GM12878 (cell line): ENCODE measurements around the gene STPG3. TPM values are rescaled to one million over a fixed set of nuclear protein-coding genes. Genes with fewer than 3 reads are reported as not detected.

ENCODE experiments used
- ATAC-seq: fragments of 200-7000 bp; cut with Tn5 transposase; 3 replicates; pipeline ENCODE4 v1.9.1; 2020; ENCODE audit warnings: mild to moderate bottlenecking, moderate library complexity
- BruUV-seq: library from RNA; stranded (reverse); fragments of 400-500 nt; replicated peaks from 2 replicates; lab custom pipeline; 2021; lab: Mats Ljungman, UMichigan
- CTCF ChIA-PET: fragments of 300-600 bp; sonication (Branson Sonifier 250); formaldehyde crosslinking; extraction: SDS; loops from one replicate; lab custom pipeline; 2021; ENCODE audit warnings: inconsistent platforms; lab: Yijun Ruan, JAX
- POLR2A ChIA-PET: fragments of 350-600 bp; formaldehyde crosslinking; extraction: SDS; loops from one replicate; lab custom pipeline; 2021; ENCODE audit warnings: inconsistent platforms; lab: Charles Lee
- RAD21 ChIA-PET: fragments of 300-600 bp; sonication (Branson Sonifier 250); formaldehyde crosslinking; loops from one replicate; lab custom pipeline; 2023; ENCODE audit warnings: antibody characterized with exemption; ENCODE audit not compliant: unreplicated experiment; lab: Charles Lee
- SMC1A ChIA-PET: fragments of 300-600 bp; sonication (Branson Sonifier 250); formaldehyde crosslinking; loops from one replicate; lab custom pipeline; 2023; ENCODE audit not compliant: unreplicated experiment, uncharacterized antibody; lab: Charles Lee
- DNase-seq: peaks from one replicate; pipeline ENCODE4 v3.0.0-alpha.2; 2011; ENCODE audit warnings: low read depth, low spot score
- FAIRE-seq: peaks from 3 replicates; lab custom pipeline; 2011; peaks lifted over from hg19 to GRCh38; lab: Jason Lieb, UNC
- H2AFZ ChIP-seq: 2 replicates; pipeline ENCODE4 v1.6.0; 2011; ENCODE audit warnings: low read depth, low read length, control low read depth; ENCODE audit not compliant: control insufficient read depth
- H3K27ac ChIP-seq: 2 replicates; pipeline ENCODE4 v1.5.1; 2011; ENCODE audit warnings: control low read depth; ENCODE audit not compliant: control insufficient read depth, insufficient read depth
- H3K27me3 ChIP-seq, 2 experiments: replicated peaks in 1 of 2; 2 replicates each; pipeline versions ENCODE4 v1.6.0 to v1.6.1; 2011; ENCODE audit warnings: low read length in 1 of 2; ENCODE audit not compliant: control insufficient read depth in 2 of 2, insufficient read depth in 2 of 2
- H3K36me3 ChIP-seq, 2 experiments: 2 replicates each; pipeline ENCODE4 v1.5.1; 2011; ENCODE audit warnings: low read length in 1 of 2; ENCODE audit not compliant: control insufficient read depth in 2 of 2, insufficient read depth in 2 of 2
- H3K4me1 ChIP-seq: 2 replicates; pipeline ENCODE4 v1.6.1; 2011; ENCODE audit warnings: mild to moderate bottlenecking, low read length, moderate library complexity, mixed read lengths; ENCODE audit not compliant: control insufficient read depth, insufficient read depth
- H3K4me2 ChIP-seq: 2 replicates; pipeline ENCODE4 v1.6.0; 2011; ENCODE audit warnings: control low read depth; ENCODE audit not compliant: control insufficient read depth, insufficient read depth
- H3K4me3 ChIP-seq: fragments of 200-600 bp; sonication (generic); 2 replicates; pipeline ENCODE4 v1.5.1; 2016
- H3K79me2 ChIP-seq: 2 replicates; pipeline ENCODE4 v1.6.0; 2011; ENCODE audit warnings: low read length; ENCODE audit not compliant: control insufficient read depth, insufficient read depth
- H3K9ac ChIP-seq: 2 replicates; pipeline ENCODE4 v1.8.0; 2011; ENCODE audit warnings: low read length, control low read depth, mixed read lengths; ENCODE audit not compliant: control insufficient read depth, insufficient read depth
- H3K9me3 ChIP-seq: replicated peaks from 3 replicates; pipeline ENCODE4 v1.5.1; 2011; ENCODE audit warnings: mild to moderate bottlenecking, low read length; ENCODE audit not compliant: control insufficient read depth, insufficient read depth
- H4K20me1 ChIP-seq: 2 replicates; pipeline ENCODE4 v1.6.0; 2011; ENCODE audit not compliant: control insufficient read depth, insufficient read depth
- ATF3 ChIP-seq: IDR thresholded peaks from 2 replicates; pipeline ENCODE4 v1.6.1; 2011; ENCODE audit warnings: low read depth, mild to moderate bottlenecking, low read length, moderate library complexity, borderline replicate concordance; ENCODE audit errors: extremely low read depth
- KLF5 ChIP-seq: fragments of 450-650 bp; IDR thresholded peaks from 2 replicates; pipeline ENCODE4 v1.6.1; 2014; ENCODE audit warnings: mild to moderate bottlenecking; ENCODE audit not compliant: partially characterized antibody
- WGBS: methylation state at CpG from one replicate; pipeline ENCODE4 v1.1.6; 2016; ENCODE audit warnings: low lambda C conversion rate; ENCODE audit not compliant: insufficient replicate concordance, insufficient coverage; ENCODE audit errors: missing lambda C conversion rate; 5-methylcytosine and 5-hydroxymethylcytosine counted together
- in situ Hi-C: fragments of 300-500 bp; cut with MboI; formaldehyde crosslinking; loops from 9 replicates; pipeline ENCODE4 v1.14.3; 2018; ENCODE audit warnings: mixed read lengths
- intact Hi-C: fragments of 100-400 bp; cut with micrococcal nuclease; formaldehyde crosslinking; loops from one replicate; pipeline ENCODE4 v1.14.2; 2022; ENCODE audit not compliant: unreplicated experiment
- polyA plus RNA-seq, 11 experiments: library from polyadenylated mRNA; depleted of rRNA in 4 of 11; unstranded in 6 of 11; stranded (reverse) in 5 of 11; fragments of >200 nt; fragmentation: Nextera tagmentation in 4 of 11; fragmentation: Illumina TruSeq in 1 of 11; extraction: Ambion mirVana in 4 of 11; extraction: Trizol in 1 of 11; gene quantifications; 1 replicate in 1 of 11; 2 replicates in 10 of 11; pipeline versions ENCODE4 v1.2.1 to v1.2.3, GENCODE V29; 2011 to 2016; ENCODE audit warnings: inconsistent platforms in 2 of 11, missing spikeins in 2 of 11, low read depth in 1 of 11
- total RNA-seq, 4 experiments: library from RNA; depleted of rRNA in 3 of 4; stranded (reverse); fragments of >200 nt in 3 of 4; fragmentation: Illumina TruSeq in 1 of 4; extraction: Trizol in 1 of 4; gene quantifications; 2 replicates each; pipeline versions ENCODE4 v1.2.1 to v1.2.3, GENCODE V29; 2013 to 2021

Gene STPG3
- total and polyA plus RNA-seq, 10 of the 15 experiments (the other 5 are each of a cell fraction or from before 2014, with no cell fraction given), result not detected

- CTCF ChIA-PET, result interaction anchor here (0.8 to 6.4 kb wide), 11 partner anchors 12 to 197 kb away, joined by 3 to 52 read pairs (median 7); partner anchors contain the start of genes SAPCD2 and TUBB4B
- no TSS peak for BruUV-seq
- in situ Hi-C loops, result loop anchor here (5.0 kb wide), 1 partner anchor 104 kb away; no protein-coding TSS in a partner anchor
- Histone ChIP-seq H3K27ac (no peak overlapping the region), H2AFZ (no peak overlapping the region), H4K20me1 (no peaks in the 10 kb centered on the region), H3K4me3 (no peak overlapping the region), H3K27me3 (no peaks in the 10 kb centered on the region), H3K79me2 (no peaks in the 10 kb centered on the region), H3K4me2 (no peak overlapping the region), H3K4me1 (peaks cover 16% of the 10 kb centered on the region), H3K9me3 (no peaks in the 10 kb centered on the region), H3K36me3 (no peaks in the 10 kb centered on the region), H3K9ac (no peak overlapping the region)
- 76% methylated on average over 21 of the region's 21 CpGs for WGBS
- SMC1A ChIA-PET, result interaction anchor here (0.6 to 3.3 kb wide), 4 partner anchors 11 to 108 kb away, joined by 3 to 11 read pairs (median 4); no protein-coding TSS in a partner anchor
- POLR2A ChIA-PET, result interaction anchor here (1.0 to 5.5 kb wide), 4 partner anchors 15 to 108 kb away, joined by 3 to 68 read pairs (median 3); partner anchors contain the start of genes NDOR1, TMEM203, TPRN and TUBB4B
- RAD21 ChIA-PET, result interaction anchor here (0.8 to 1.9 kb wide), 4 partner anchors 29 to 179 kb away, joined by 3 to 10 read pairs (median 3); no protein-coding TSS in a partner anchor
- no peak for DNase-seq
- no peak for ATAC-seq
- intact Hi-C loops, result loop anchor here (10.0 kb wide), 1 partner anchor 181 kb away; the partner anchor contains the start of gene NPDC1
- TF ChIP-seq KLF5 (no peak), ATF3 (no peak)
- no peak for FAIRE-seq
These were observed 25.3 kb upstream of the STPG3 start for GRCh38 chr9:137225699-137226331.
